Caco-2 (cell line): ENCODE measurements around the gene ARID3C. TPM values are rescaled to one million over a fixed set of nuclear protein-coding genes. Genes with fewer than 3 reads are reported as not detected.

ENCODE experiments used
- Bru-seq: library from RNA; stranded (reverse); fragments of 400-500 nt; gene quantifications from one replicate; lab custom pipeline; 2021; lab: Mats Ljungman, UMichigan
- BruChase-seq, 2 experiments: library from RNA; stranded (reverse); fragments of 400-500 nt; gene quantifications; one replicate each; lab custom pipeline; 2021; lab: Mats Ljungman, UMichigan
- BruUV-seq: library from RNA; stranded (reverse); fragments of 400-500 nt; replicated peaks from 2 replicates; lab custom pipeline; 2021; lab: Mats Ljungman, UMichigan
- CTCF ChIA-PET: fragments of 300-600 bp; sonication (Branson Sonifier 250); formaldehyde crosslinking; loops from one replicate; lab custom pipeline; 2022; ENCODE audit warnings: antibody characterized with exemption; lab: Charles Lee
- POLR2A ChIA-PET: fragments of 300-600 bp; sonication (Branson Sonifier 250); formaldehyde crosslinking; loops from one replicate; lab custom pipeline; 2022; ENCODE audit warnings: antibody characterized with exemption; lab: Charles Lee
- DNase-seq, 2 experiments: peaks; one replicate each; pipeline versions ENCODE4 v3.0.0 to v3.0.0-alpha.2; 2020 to 2022
- H3K27me3 ChIP-seq: replicated peaks from 2 replicates; pipeline ENCODE4 v1.6.0; 2011; ENCODE audit warnings: low read length; ENCODE audit not compliant: control insufficient read depth, insufficient read depth
- H3K36me3 ChIP-seq: 2 replicates; pipeline ENCODE4 v1.5.1; 2011; ENCODE audit warnings: low read length; ENCODE audit not compliant: control insufficient read depth, insufficient read depth
- H3K4me1 ChIP-seq: fragments of 250-450 bp; sonication (Bioruptor Pico); 2 replicates; pipeline ENCODE4 v1.5.1; 2020; ENCODE audit warnings: mild to moderate bottlenecking
- H3K4me3 ChIP-seq: 2 replicates; pipeline ENCODE4 v1.5.1; 2011; ENCODE audit warnings: low read depth, mild to moderate bottlenecking, control low read depth, low read length
- H3K9me3 ChIP-seq: fragments of 250-450 bp; sonication (Bioruptor Pico); 2 replicates; pipeline ENCODE4 v1.5.1; 2020; ENCODE audit warnings: mild to moderate bottlenecking, moderate library complexity
- H3K27ac Mint-ChIP-seq: one replicate; pipeline ENCODE4 v1.8.0; 2022; ENCODE audit warnings: mixed read lengths; ENCODE audit not compliant: unreplicated experiment
- H3K27me3 Mint-ChIP-seq: one replicate; pipeline ENCODE4 v1.8.0; 2022; ENCODE audit warnings: mixed read lengths; ENCODE audit not compliant: insufficient read depth, unreplicated experiment
- H3K36me3 Mint-ChIP-seq: one replicate; pipeline ENCODE4 v1.8.0; 2022; ENCODE audit warnings: mild to moderate bottlenecking, mixed read lengths; ENCODE audit not compliant: insufficient read depth, unreplicated experiment
- H3K4me1 Mint-ChIP-seq: one replicate; pipeline ENCODE4 v1.8.0; 2022; ENCODE audit warnings: low read depth, mixed read lengths; ENCODE audit not compliant: unreplicated experiment
- H3K4me3 Mint-ChIP-seq: one replicate; pipeline ENCODE4 v1.8.0; 2022; ENCODE audit warnings: mild to moderate bottlenecking, moderate library complexity, mixed read lengths; ENCODE audit not compliant: unreplicated experiment
- H3K9me3 Mint-ChIP-seq: one replicate; pipeline ENCODE4 v1.8.0; 2022; ENCODE audit warnings: mixed read lengths; ENCODE audit not compliant: unreplicated experiment
- CTCF ChIP-seq, 2 experiments: fragments of 200-600 bp in 1 of 2; IDR thresholded peaks; 1 replicate in 1 of 2; 2 replicates in 1 of 2; pipeline versions ENCODE4 v1.5.1 to v1.8.0; 2011 to 2022; ENCODE audit warnings: antibody characterized with exemption in 1 of 2, control low read depth in 1 of 2, inconsistent platforms in 1 of 2, low read depth in 1 of 2, low read length in 1 of 2, mild to moderate bottlenecking in 1 of 2, moderate library complexity in 1 of 2; ENCODE audit not compliant: insufficient read depth in 1 of 2, severe bottlenecking in 1 of 2, unreplicated experiment in 1 of 2
- intact Hi-C: fragments of 100-400 bp; cut with micrococcal nuclease; formaldehyde crosslinking; loops from one replicate; pipeline ENCODE4 v1.10.0; 2022; ENCODE audit not compliant: unreplicated experiment
- long read RNA-seq: library from polyadenylated mRNA; stranded (forward); transcript quantifications from one replicate; pipeline ENCODE4 v2.0.0, GENCODE V29; 2022
- total RNA-seq: library from RNA; stranded (reverse); gene quantifications from 2 replicates; pipeline ENCODE4 v1.2.3, GENCODE V29; 2022

The ARID3C gene
- not detected in 2 replicates for total RNA-seq
- not detected for Bru-seq, nascent RNA
- BruChase-seq, experiment 1, labeled RNA remaining after a 2-hour chase, result percentile 15 among the genes with signal in this experiment
- not detected for BruChase-seq, experiment 2, labeled RNA remaining after a 6-hour chase
- long read RNA-seq, result 0 reads

- no TSS peak for BruUV-seq
- H3K4me3 ChIP-seq, result peak within 1 kb of the TSS; percentile 46
- peak; percentile 14 to 17 for TF ChIP-seq CTCF (IDR thresholded peaks at IDR 0.05; ENCODE audit: insufficient read depth in 1 of 2, low read depth in 1 of 2, low read length in 1 of 2, severe bottlenecking in 1 of 2, unreplicated experiment in 1 of 2)
- no peaks in the 10 kb centered on the region for H3K9me3 Mint-ChIP-seq
- ChIA-PET CTCF (interaction anchor here (0.6 to 1.2 kb wide), 4 partner anchors 9 to 17 kb away, joined by 3 to 6 read pairs (median 4); partner anchors contain the start of genes DCTN3, GALT and SIGMAR1), POLR2A (no interaction called here)
- no peak within 1 kb of the TSS for H3K27ac Mint-ChIP-seq
- H3K36me3 ChIP-seq, result no peaks in the 10 kb centered on the region
- peak within 1 kb of the TSS; percentile 78 for H3K4me3 Mint-ChIP-seq
- peaks cover 16% of the 10 kb centered on the region for H3K4me1 ChIP-seq
- DNase-seq, result peak in 1 of 2 experiments; percentile 73
- H3K27me3 Mint-ChIP-seq, result peaks cover 4% of the 10 kb centered on the region
- H3K4me1 Mint-ChIP-seq, result peaks cover 18% of the 10 kb centered on the region
- H3K27me3 ChIP-seq, result no peaks in the 10 kb centered on the region
- intact Hi-C loops, result no loop called here
- H3K36me3 Mint-ChIP-seq, result peaks cover 4% of the 10 kb centered on the region
- no peaks in the 10 kb centered on the region for H3K9me3 ChIP-seq
Observed at GRCh38 chr9:34628656-34629490, at the start of gene ARID3C. Gene ARID3C (minus strand): TSS chr9:34629066. CDS start chr9:34628014, 1,052 bp downstream.

GRCh38 chr9:34675869-34676268 lies 47.0 kb upstream of the ARID3C start:
- H3K4me3 Mint-ChIP-seq, result no peak overlapping the region
- CTCF ChIA-PET, result interaction anchor here (0.6 to 2.9 kb wide), 5 partner anchors 25 to 319 kb away, joined by 3 to 25 read pairs (median 5); no protein-coding TSS in a partner anchor
- no peak overlapping the region for H3K4me3 ChIP-seq
- POLR2A ChIA-PET, result no interaction called here
- no peak for TF ChIP-seq CTCF (IDR thresholded peaks at IDR 0.05; ENCODE audit: insufficient read depth in 1 of 2, low read depth in 1 of 2, low read length in 1 of 2, severe bottlenecking in 1 of 2, unreplicated experiment in 1 of 2)
- no peak overlapping the region for H3K27ac Mint-ChIP-seq
- no peaks in the 10 kb centered on the region for H3K27me3 ChIP-seq
- DNase-seq, result no peak
- no peaks in the 10 kb centered on the region for H3K36me3 ChIP-seq
- intact Hi-C loops, result loop anchor here (1.0 kb wide), 1 partner anchor 26 kb away; no protein-coding TSS in a partner anchor
- no peaks in the 10 kb centered on the region for H3K9me3 Mint-ChIP-seq
- no peaks in the 10 kb centered on the region for H3K27me3 Mint-ChIP-seq
- H3K4me1 Mint-ChIP-seq, result no peaks in the 10 kb centered on the region
- no peaks in the 10 kb centered on the region for H3K36me3 Mint-ChIP-seq
- no TSS peak for BruUV-seq
- H3K4me1 ChIP-seq, result no peaks in the 10 kb centered on the region
- no peaks in the 10 kb centered on the region for H3K9me3 ChIP-seq

GRCh38 chr9:34675048-34675714 lies 46.3 kb upstream of the ARID3C start:
- Mint-ChIP-seq H3K36me3 (no peaks in the 10 kb centered on the region), H3K9me3 (no peaks in the 10 kb centered on the region), H3K4me1 (no peaks in the 10 kb centered on the region), H3K27ac (no peak overlapping the region), H3K4me3 (no peak overlapping the region), H3K27me3 (no peaks in the 10 kb centered on the region)
- intact Hi-C loops, result loop anchor here (1.0 kb wide), 1 partner anchor 27 kb away; no protein-coding TSS in a partner anchor
- no peaks in the 10 kb centered on the region for H3K27me3 ChIP-seq
- BruUV-seq, result no TSS peak
- H3K4me1 ChIP-seq, result no peaks in the 10 kb centered on the region
- ChIA-PET POLR2A (no interaction called here), CTCF (interaction anchor here (0.6 to 2.9 kb wide), 4 partner anchors 26 to 1886 kb away, joined by 3 to 25 read pairs (median 5); no protein-coding TSS in a partner anchor)
- TF ChIP-seq CTCF (IDR thresholded peaks at IDR 0.05; ENCODE audit: insufficient read depth in 1 of 2, low read depth in 1 of 2, low read length in 1 of 2, severe bottlenecking in 1 of 2, unreplicated experiment in 1 of 2), result peak; percentile 92 to 99
- H3K36me3 ChIP-seq, result no peaks in the 10 kb centered on the region
- H3K4me3 ChIP-seq, result no peak overlapping the region
- peak; percentile 85 to 88 for DNase-seq
- H3K9me3 ChIP-seq, result no peaks in the 10 kb centered on the region; the same call in 1 of the 2 replicates
